NCI-H128 (cell line): ENCODE measurements around the gene PAPOLB.
"Not testable (repeated sequence)": the region's sequence is repeated elsewhere in the genome, so short reads cannot be mapped to it uniquely, and the experiment has no call there.

Experiments used
- DNase-seq: peaks from one replicate; lab custom pipeline; 2025; ENCODE audit not compliant: unreplicated experiment; lab: John Stamatoyannopoulos, UW

PAPOLB gene

DNA sequence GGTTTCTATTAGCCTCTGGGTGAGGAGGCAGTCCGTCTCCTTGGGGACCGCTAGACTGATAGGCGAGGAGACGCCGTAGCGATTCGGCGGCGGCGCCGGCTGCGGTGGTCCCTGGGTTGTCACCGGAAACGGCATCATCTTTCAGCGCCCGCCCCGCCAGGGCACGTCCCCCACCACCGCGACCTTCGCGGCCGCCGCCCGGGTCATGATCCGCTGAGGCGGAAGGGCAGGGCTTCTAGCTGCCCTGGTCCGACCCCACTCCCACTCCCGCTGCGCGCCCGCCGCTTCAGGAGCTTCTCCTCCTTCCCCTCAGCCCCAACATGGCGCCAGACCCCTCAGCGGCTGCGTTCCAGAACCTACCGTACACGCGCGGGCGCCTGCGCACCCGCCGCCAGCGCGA lies at the start of gene PAPOLB:
Gene PAPOLB, minus strand, starts transcription at position 358 of the 400 bp plus-strand sequence. Its CDS starts 220 bp downstream, at position 138.
- DNase-seq: no peak

- no peak for DNase-seq
These were observed 49.4 kb upstream of the PAPOLB start for GRCh38 chr7:4911111-4911828.

GRCh38 chr7:4906682-4907081 lies 44.9 kb upstream of the PAPOLB start:
- no peak for DNase-seq

DNA sequence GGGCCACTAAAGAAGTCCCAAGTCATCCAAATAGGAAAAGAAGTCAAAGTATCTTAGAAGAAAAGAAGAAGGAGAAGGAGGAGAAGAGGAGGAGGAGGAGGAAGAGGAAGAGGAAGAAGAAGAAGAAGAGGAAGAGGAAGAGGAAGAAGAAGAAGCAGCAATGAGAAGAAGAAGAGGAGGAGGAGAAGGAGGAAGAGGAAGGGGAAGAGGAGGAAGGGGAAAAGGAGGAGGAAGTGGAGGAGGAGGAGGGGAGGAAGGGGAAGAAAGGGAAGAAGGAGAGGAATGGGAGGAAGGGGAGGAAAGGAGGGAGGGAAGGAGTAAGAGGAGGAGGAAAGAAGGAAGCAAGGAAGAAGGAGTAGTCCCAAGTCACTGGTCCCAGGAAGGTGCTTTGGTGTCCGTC lies 43.3 kb upstream of the PAPOLB start:
- DNase-seq: no peak

- DNase-seq: no peak
These were observed 42.5 kb upstream of the PAPOLB start for GRCh38 chr7:4904346-4904745.

GRCh38 chr7:4895766-4896165 lies 33.9 kb upstream of the PAPOLB start:
- DNase-seq: no peak

DNA sequence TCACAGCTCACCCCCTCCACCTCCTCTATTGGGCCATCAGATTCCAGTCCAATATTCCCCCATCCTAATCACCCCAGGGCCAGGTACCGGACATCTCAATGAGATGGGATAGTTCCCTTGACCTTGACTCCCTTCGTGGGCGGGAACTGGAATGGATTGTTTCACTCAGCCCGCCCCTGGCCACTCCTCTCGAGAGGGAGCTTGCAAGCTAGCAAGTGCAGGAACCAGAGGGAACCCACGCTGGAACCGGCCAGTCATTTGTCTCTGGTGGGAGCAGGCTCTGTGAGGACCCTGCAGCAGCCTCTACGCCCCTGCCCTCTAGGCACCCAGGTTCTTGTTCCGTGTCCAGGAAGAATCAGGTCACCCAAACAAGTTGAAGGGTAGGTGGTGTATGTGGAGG lies 32.7 kb upstream of the PAPOLB start:
- no peak for DNase-seq

GRCh38 chr7:4893929-4894475 lies 32.2 kb upstream of the PAPOLB start:
- DNase-seq: no peak

GRCh38 chr7:4893188-4893587 lies 31.4 kb upstream of the PAPOLB start:
- DNase-seq: not testable (repeated sequence)

GRCh38 chr7:4891522-4891921 lies 29.7 kb upstream of the PAPOLB start:
- DNase-seq: not testable (repeated sequence)

DNA sequence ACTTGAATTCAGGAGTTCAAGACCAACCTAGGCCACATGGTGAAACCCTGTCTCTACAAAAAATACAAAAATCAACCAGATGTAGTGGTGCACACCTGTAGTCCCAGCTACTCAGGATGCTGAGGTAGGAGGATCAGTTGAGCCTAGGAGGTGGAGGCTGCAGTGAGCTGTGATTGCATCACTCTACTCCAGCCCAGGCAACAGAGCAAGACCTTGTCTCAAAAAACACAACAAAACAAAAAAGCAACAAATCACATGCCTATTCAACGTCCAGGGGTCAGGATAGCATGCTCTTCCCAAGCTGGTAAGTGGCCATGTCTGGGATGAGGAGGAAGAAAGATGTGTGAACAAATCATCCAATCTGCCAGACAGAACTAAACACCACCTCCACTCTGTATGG lies 27.9 kb upstream of the PAPOLB start:
- DNase-seq: no peak

DNA sequence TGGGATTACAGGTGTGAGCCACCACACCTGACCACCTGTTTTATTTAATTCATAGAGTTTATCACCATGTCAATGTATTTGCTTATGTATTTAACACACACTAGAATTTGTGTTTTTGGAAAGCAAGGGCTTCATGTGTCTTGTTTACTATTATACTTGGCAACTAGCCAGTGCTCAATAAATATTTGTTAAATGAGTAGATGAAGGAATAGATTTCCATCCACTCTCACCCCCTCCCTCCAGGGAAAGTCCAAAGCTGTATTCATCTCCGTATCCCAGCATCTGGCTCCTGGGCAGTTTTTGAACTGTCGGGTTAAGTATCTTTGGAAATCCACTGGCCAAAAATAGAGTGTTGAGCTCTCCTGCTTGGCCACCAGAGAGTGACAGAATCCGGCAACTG lies 26.3 kb upstream of the PAPOLB start:
- DNase-seq: no peak

DNA sequence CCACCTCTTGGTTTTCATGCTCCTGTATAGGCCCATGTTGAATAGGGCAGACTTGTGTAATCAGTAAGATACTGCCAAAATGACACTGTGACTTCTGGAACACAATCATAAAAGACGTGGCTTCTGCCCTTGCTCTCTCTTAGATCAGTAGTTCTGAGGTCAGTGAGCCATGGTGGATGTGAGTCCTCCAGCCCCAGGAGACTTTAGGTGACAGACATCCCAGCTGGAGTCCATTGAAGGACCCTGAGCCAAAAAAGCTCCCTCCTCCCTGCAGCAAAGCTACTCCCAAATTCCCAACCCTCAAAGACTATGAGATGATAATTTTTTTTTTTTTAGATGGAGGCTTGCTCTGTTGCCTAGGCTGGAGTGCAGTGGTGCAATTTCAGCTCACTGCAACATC lies 24.8 kb upstream of the PAPOLB start:
- no peak for DNase-seq

DNA sequence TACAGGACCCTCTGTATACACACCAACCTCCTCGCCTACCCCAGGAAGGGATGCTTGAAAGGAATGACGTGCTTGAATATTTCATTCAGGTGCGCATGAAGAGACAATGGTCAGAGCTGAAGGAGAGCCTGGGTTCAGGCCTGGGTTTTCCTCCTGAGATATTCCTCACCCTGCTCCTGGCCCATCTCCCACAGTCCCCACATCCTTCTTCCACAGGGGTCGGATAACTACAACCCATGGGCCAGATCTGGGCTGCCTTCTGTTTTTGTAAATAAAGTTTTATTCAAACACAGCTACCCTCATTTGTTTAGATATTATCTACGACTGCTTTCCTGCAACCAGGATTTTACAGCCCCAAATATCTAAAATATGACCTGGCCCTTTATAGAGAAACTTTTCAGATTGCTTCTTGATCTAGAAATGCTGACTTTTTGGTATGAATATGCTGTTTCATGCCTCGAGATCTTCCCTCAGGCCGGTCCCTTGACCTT lies 23.5 kb upstream of the PAPOLB start:
- DNase-seq: no peak

GRCh38 chr7:4884164-4884563 lies 22.3 kb upstream of the PAPOLB start:
- no peak for DNase-seq

GRCh38 chr7:4883372-4884144 lies 21.7 kb upstream of the PAPOLB start, which contains the start of gene RADIL:
TSS of gene RADIL (minus strand) at chr7:4883716. CDS start at chr7:4878139, 5,577 bp downstream.
- peak; percentile 66 for DNase-seq

DNA sequence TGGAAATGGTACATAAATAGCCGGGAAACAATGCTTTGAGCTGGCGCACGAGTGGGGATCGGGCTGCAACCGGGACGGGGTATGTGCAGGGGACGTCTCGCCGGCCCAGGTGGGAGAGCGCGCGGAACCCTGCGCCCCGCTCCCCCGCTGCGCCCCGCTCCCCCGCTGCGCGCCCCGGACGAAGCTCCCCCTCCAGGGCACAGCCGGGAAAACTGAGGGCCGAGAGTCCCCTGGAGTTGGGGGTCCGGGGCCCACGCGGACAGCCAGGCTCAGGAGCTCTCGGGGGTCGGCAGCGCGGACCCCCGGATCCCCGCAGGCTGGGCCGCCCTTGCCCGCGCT lies 21.2 kb upstream of the PAPOLB start:
- no peak for DNase-seq

- DNase-seq: no peak
These were observed 20.6 kb upstream of the PAPOLB start for GRCh38 chr7:4882169-4883032.

DNA sequence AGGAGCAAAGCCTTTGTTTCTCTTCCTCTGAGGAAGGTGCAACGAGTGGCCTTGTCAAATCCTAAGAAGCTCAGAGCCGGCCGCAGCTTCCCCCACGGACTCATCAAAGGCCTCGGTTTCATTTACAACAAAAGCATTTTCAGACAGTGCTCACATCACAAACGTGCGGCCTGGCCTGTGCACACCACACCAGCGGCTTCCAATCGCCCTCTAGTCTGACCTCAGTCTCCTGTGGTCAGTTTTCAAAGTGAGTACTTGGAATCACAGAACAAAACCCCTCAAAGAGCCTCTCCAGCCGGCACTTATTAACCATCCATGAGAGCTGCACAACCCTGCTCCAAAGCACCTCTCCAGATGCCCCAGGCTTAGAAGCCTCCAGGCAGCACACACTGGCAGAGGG lies 18.4 kb upstream of the PAPOLB start:
- no peak for DNase-seq

DNA sequence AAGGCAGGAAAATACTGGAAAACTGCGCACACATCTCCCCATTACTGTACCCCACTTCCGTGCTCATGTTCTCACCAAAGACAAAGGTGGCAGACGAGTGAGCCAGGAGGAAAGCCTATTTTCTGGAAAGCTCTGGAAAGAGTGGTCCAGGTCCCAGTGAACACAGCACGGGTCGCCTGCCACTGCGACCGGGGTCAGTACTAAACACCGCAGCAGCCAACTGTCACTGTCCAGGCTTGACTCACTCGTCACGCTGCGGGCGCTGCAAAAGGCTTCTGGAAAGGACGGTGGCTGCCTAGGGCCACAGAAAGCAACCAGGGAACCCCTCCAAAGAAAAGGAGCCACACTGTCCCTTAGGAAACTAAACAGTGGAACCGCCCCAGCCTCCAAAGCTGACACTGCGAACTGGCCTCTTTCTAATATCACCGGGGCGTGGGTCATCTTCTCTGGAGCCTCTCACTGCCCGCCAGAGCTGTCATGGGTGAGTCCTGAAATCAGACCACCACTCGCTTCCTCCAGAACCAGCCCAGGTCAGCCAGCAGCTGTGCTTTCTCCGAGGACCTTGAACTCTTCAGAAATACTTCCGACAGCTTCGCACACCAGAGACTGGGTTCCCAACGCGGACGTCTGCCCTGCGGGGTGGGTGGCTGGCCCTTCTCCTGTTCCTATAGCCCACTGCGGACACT lies 17.7 kb upstream of the PAPOLB start:
- DNase-seq: no peak
